ENCODE data around the gene PATL1.
A peak's percentile ranks its signal among the peaks of the same experiment; 100 is the strongest.
"Not testable (repeated sequence)": the region's sequence is repeated elsewhere in the genome, so short reads cannot be mapped to it uniquely, and the experiment has no call there.

Gene PATL1

DNA sequence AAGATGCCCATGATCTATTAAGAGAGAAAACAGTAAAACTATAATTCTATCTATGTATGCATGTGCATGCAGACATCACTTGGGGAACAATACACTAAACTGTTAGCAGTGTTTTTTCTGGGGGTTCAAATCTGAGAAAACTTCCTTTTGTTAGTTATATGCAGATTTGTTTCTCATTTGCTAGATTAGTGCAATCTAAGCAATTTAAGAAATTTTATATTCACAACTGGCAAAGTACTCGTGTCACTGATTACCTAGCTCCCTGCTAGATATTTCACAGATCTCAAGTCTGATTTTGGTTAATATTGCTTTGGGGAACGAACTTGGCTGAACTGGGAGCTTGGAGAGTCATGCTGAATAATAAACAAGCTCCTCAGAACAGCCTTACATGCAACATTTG is 38.3 kb downstream of the PATL1 start:
- Histone ChIP-seq H3K27me3 (ENCODE audit: control insufficient read depth, insufficient read depth, low read length) (no peaks in the 10 kb centered on the region), H3K36me3 (ENCODE audit: control insufficient read depth, insufficient read depth, low read length) (no peaks in the 10 kb centered on the region), H3K4me3 (ENCODE audit: low read depth, low read length) (no peak overlapping the region), H3K9me3 (ENCODE audit: control insufficient read depth, insufficient read depth, low read length) (no peaks in the 10 kb centered on the region), H3K4me1 (ENCODE audit: control insufficient read depth, insufficient read depth, low read length) (peaks cover 3% of the 10 kb centered on the region), H3K9ac (ENCODE audit: low read depth, low read length) (no peak overlapping the region)

DNA sequence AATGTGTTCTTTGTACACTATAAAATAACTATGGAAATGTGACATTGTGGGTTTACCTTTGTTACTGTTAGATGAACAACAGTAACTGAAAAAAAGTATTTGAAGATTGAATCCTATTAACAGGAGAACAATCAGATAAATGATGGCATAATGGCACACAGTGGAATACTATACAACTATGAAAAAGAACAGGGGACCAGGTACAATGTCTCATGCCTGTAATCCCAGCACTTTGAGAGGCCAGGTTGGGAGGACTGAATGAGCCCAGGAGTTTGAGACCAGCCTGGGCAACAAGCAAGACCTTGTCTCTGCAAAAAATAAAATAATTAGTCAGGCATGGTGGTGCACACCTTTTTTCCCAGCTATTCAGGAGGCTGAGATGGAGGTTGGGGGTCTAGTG is 38.8 kb downstream of the PATL1 start:
- peaks cover 3% of the 10 kb centered on the region for H3K4me1 ChIP-seq (ENCODE audit: control insufficient read depth, insufficient read depth, low read length)
- H3K4me3 ChIP-seq (ENCODE audit: low read depth, low read length) = no peak overlapping the region
- no peak overlapping the region for H3K9ac ChIP-seq (ENCODE audit: low read depth, low read length)
- no peaks in the 10 kb centered on the region for H3K9me3 ChIP-seq (ENCODE audit: control insufficient read depth, insufficient read depth, low read length)
- no peaks in the 10 kb centered on the region for H3K27me3 ChIP-seq (ENCODE audit: control insufficient read depth, insufficient read depth, low read length)
- no peaks in the 10 kb centered on the region for H3K36me3 ChIP-seq (ENCODE audit: control insufficient read depth, insufficient read depth, low read length)

DNA sequence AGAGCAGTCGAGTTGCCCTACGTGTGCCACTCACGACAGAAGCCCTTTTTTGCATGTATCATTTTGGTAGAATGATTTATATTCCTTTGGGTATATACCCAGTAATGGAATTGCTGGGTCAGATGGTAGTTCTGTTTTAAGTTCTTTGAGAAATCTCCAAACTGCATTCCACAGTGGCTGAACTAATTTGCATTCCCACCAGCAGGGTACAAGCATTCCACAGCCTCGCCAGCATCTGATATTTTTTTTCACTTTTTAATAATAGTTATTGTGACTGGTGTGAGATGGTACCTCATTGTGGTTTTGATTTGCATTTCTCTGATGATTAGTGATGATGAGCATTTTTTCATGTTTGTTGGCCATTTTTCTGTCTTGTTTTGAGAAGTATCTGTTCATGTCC is 41.9 kb downstream of the PATL1 start:
- H3K9ac ChIP-seq (ENCODE audit: low read depth, low read length); H3K4me3 ChIP-seq (ENCODE audit: low read depth, low read length); H3K36me3 ChIP-seq (ENCODE audit: control insufficient read depth, insufficient read depth, low read length): not testable (repeated sequence)

DNA sequence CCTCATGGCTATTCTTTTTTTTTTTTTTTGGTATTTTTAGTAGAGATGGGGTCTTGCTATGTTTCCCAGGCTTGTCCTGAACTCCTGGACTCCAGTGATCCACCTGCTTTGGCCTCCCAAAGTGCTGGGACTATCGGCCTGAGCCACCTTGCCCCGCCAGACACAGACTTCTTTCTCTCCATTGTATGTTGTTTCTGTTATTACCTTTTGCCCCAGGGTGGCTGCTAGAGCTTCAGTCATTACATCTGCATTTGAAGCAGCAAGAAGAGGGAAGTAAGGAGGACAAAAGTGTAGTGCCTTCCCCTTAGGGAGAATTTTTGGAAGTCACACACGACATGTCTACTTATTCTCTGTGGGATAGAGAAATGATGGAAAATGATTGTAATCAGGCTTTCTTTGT is 43.1 kb downstream of the PATL1 start:
- Histone ChIP-seq H3K4me1 (ENCODE audit: control insufficient read depth, insufficient read depth, low read length) (peaks cover 3% of the 10 kb centered on the region), H3K4me3 (ENCODE audit: low read depth, low read length) (no peak overlapping the region), H3K9ac (ENCODE audit: low read depth, low read length) (no peak overlapping the region), H3K9me3 (ENCODE audit: control insufficient read depth, insufficient read depth, low read length) (no peaks in the 10 kb centered on the region), H3K36me3 (ENCODE audit: control insufficient read depth, insufficient read depth, low read length) (no peaks in the 10 kb centered on the region), H3K27me3 (ENCODE audit: control insufficient read depth, insufficient read depth, low read length) (no peaks in the 10 kb centered on the region)

More for the DNA sequence above, 41.9 kb downstream of the PATL1 start:
- not testable (repeated sequence) for H3K27me3 ChIP-seq (ENCODE audit: control insufficient read depth, insufficient read depth, low read length); H3K4me1 ChIP-seq (ENCODE audit: control insufficient read depth, insufficient read depth, low read length); H3K9me3 ChIP-seq (ENCODE audit: control insufficient read depth, insufficient read depth, low read length)

DNA sequence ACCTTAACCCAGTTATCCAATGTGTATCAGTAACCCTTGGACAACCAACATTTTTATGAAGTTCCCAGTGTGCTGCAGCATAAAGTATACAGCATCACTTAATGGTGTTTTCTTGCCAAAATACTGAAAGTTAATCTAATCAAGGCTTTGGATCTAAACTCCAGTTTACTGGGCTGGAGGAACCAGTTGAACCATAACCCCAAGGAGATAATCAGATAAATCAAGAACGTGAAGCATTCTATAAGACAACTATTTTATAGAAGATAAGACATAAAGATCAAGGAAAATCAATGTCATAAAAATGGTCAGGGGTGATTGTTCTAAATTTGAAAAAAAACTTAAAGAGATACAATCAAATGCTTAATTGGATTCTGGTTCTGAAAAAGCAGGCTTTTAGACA is 51.0 kb downstream of the PATL1 start:
- H3K4me3 ChIP-seq (ENCODE audit: low read depth, low read length) = no peak overlapping the region
- H3K9me3 ChIP-seq (ENCODE audit: control insufficient read depth, insufficient read depth, low read length) = no peaks in the 10 kb centered on the region
- no peaks in the 10 kb centered on the region for H3K36me3 ChIP-seq (ENCODE audit: control insufficient read depth, insufficient read depth, low read length)
- H3K27me3 ChIP-seq (ENCODE audit: control insufficient read depth, insufficient read depth, low read length) = no peaks in the 10 kb centered on the region
- H3K9ac ChIP-seq (ENCODE audit: low read depth, low read length) = no peak overlapping the region
- peaks cover 7% of the 10 kb centered on the region for H3K4me1 ChIP-seq (ENCODE audit: control insufficient read depth, insufficient read depth, low read length)

DNA sequence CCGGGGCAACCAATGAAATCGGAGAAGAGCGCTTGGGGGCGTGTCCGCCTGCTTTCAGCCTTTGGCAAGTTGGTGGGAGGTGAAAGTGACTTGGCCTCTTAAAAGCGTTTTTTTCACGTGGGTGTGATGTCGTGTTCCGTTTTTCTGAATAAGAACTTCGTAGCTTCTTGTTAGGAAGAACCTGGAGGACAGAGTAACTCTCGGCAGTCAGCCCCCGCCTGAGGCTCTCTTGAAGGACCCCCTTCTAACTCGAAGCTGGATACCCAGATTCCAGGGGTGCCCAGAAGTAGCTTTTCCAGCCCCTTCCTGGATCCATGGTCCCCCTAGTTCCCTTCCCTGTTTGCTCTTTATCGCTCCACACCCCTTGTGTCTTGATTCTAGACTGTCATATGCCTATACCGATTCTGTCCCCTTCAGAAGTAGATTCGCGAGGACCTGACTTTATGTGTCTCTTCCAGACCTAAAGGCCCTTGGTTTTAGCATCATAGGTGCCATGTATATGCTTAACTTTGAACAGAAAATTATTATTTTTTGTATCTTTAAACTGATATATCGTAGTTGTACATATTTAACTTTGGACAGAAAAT is 52.3 kb downstream of the PATL1 start:
- no peaks in the 10 kb centered on the region for H3K9me3 ChIP-seq (ENCODE audit: control insufficient read depth, insufficient read depth, low read length)
- H3K27me3 ChIP-seq (ENCODE audit: control insufficient read depth, insufficient read depth, low read length) = no peaks in the 10 kb centered on the region
- H3K4me3 ChIP-seq (ENCODE audit: low read depth, low read length) = peak overlapping the region; percentile 79
- H3K9ac ChIP-seq (ENCODE audit: low read depth, low read length) = peak overlapping the region; percentile 71
- H3K36me3 ChIP-seq (ENCODE audit: control insufficient read depth, insufficient read depth, low read length) = no peaks in the 10 kb centered on the region
- H3K4me1 ChIP-seq (ENCODE audit: control insufficient read depth, insufficient read depth, low read length) = peaks cover 7% of the 10 kb centered on the region

DNA sequence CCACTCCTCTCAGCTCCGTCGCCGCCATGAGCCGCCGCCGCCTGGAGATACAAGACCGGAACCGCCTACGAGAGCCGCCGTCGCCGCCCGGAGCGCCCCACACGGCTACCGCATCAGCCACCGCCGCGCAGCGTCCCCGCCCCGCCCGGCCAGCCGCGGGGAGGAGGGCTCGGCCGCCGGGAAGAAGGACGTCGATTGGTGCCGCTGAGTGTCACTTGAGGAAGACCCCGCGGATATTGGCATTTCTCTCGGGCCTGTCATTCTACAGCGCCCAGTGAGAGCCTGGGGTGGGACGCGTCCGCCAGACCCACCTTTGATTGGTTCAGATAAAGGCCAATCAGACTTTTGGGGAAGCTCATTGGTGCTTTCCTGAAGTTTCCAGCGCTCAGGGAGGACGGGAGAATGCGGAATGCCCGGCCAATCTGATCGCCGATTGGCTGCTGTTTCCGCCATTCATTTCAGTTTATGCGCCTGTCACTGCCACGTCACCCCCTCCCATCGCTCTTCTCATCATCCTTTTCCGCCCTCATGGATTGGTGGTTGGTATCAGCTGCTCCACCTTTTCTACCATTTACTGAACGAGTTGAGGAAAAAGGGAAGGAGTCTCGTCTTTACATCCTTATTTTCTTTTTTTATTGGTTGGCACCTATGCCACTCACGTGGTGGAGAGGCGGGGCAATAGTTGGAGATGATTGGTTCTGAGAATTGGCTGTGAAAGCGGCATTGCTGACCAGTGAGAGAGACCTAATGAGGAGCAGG is 53.0 kb downstream of the PATL1 start, which contains the start of gene OSBP:
TSS of gene OSBP (minus strand) at position 138 of the 759 bp plus-strand sequence. CDS start at position 28, 110 bp downstream.
- H3K9ac ChIP-seq (ENCODE audit: low read depth, low read length) = peak within 1 kb of the TSS; percentile 78
- no peaks in the 10 kb centered on the region for H3K9me3 ChIP-seq (ENCODE audit: control insufficient read depth, insufficient read depth, low read length)
- H3K27me3 ChIP-seq (ENCODE audit: control insufficient read depth, insufficient read depth, low read length) = no peaks in the 10 kb centered on the region
- H3K36me3 ChIP-seq (ENCODE audit: control insufficient read depth, insufficient read depth, low read length) = no peaks in the 10 kb centered on the region
- H3K4me1 ChIP-seq (ENCODE audit: control insufficient read depth, insufficient read depth, low read length) = peaks cover 7% of the 10 kb centered on the region
- H3K4me3 ChIP-seq (ENCODE audit: low read depth, low read length) = peak within 1 kb of the TSS; percentile 79

DNA sequence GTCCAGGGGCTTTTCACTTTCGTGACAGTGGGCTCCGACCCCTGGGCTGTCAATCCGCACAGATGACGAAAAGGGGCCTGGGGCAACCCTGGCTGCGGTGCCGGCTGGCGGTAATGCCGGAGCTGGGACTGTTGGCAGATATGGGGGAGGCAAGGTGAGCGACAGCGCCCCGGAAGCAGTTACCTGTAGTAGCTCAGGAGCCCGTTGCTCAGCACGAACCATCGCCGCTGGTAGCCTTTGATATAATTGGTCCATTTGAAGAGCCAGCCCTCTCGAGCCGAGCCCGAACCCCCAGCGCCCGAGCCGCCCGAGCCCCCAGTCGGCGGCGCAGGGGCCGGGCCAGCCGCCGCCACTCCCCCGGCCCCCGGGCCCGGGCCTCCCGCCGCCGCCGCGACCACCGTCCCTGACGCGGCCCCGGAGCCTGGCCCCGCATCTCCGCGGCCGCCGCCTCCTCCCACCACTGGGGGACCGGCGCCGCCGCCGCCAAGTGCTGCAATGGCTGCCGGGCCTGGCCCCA is 53.7 kb downstream of the PATL1 start:
- Histone ChIP-seq H3K9me3 (ENCODE audit: control insufficient read depth, insufficient read depth, low read length) (no peaks in the 10 kb centered on the region), H3K36me3 (ENCODE audit: control insufficient read depth, insufficient read depth, low read length) (peaks cover 2% of the 10 kb centered on the region), H3K27me3 (ENCODE audit: control insufficient read depth, insufficient read depth, low read length) (no peaks in the 10 kb centered on the region), H3K4me1 (ENCODE audit: control insufficient read depth, insufficient read depth, low read length) (peaks cover 7% of the 10 kb centered on the region), H3K9ac (ENCODE audit: low read depth, low read length) (peak overlapping the region; percentile 78), H3K4me3 (ENCODE audit: low read depth, low read length) (peak overlapping the region; percentile 78)

DNA sequence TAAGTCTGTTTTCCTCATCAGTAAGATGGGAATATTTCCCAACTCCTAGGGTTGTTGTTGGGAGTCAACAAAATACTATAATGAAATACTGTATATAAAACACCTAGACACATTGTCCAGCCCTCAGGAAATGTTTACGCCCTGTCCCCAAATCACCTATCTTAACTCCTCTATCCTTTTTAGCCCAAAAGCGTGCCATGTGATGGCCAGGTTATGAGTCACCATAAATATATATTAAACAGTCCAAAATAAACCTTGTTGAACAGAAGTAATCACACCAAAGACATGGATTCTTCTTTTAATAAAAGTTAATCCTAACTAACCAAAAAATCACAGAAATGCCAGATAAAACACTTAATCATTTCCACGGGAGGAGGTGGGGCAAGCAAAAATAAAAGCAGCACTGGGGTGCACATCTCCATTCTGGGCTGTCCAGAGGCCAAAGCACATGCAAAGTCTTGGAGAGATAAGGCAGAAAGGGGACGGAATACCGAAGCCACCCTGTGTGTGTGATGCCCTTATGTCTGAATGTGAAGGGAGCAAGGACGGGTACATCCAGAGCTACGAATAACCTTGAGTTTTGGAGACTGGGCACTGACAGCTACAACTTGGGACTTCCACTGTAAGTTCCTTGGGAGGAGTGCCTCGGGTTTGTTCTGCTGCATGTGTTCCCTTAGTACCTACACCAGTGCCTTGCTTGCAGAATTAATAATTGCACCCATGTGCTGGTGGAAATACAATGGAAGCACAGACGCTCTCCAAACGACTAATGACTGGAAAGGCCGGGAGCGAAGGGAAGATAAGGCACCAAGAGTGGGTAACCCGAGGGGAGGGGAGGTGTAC is 54.3 kb downstream of the PATL1 start:
- Histone ChIP-seq H3K36me3 (ENCODE audit: control insufficient read depth, insufficient read depth, low read length) (peaks cover 4% of the 10 kb centered on the region), H3K4me3 (ENCODE audit: low read depth, low read length) (peak overlapping the region; percentile 78), H3K9ac (ENCODE audit: low read depth, low read length) (peak overlapping the region; percentile 78), H3K4me1 (ENCODE audit: control insufficient read depth, insufficient read depth, low read length) (peaks cover 7% of the 10 kb centered on the region), H3K27me3 (ENCODE audit: control insufficient read depth, insufficient read depth, low read length) (no peaks in the 10 kb centered on the region), H3K9me3 (ENCODE audit: control insufficient read depth, insufficient read depth, low read length) (no peaks in the 10 kb centered on the region)

DNA sequence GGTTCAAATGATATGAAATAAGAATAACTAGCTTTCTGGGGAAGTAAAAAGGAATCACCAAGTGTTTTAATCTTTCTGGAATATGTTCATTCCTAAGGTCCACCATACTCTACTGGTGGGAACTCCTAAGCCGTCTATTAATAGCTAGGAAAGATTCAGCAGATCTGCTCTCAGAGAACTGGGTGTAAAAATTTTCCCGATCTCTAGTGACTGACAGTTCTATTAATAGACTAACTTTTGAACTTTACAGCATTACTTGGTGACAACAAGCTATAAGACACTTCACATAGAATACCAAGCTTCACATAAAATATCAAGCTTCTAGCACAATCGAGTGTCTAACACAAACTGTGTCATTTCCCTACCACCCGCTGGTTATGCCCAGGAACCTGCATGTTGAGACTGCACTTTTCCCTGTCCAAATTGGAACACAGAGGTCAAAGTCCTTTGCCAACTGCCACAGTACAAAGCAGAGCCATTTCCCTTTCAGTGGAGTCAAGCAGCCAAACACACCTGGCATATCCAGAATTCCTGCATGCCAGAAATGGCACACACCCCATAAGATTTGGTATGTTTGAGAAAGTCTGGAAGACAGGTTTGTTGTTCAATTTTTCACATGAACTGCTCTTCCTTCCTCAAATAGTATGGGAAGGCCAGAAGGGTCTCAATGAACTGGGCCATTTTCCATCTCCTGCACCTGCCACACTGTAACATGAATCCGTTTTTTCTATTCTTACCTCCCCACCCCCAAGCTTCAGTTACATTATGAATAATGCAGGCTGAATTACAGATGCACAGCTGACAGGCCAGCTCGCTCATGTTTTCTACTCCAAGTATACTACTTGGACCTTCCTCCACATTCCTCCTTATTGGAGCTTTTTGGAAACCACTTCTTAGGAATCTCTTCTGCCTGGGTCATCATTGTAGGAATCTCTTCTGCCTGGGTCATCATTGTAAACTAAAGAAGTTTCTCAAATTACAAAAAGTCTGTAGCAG is 57.0 kb downstream of the PATL1 start:
- peaks cover 18% of the 10 kb centered on the region for H3K36me3 ChIP-seq (ENCODE audit: control insufficient read depth, insufficient read depth, low read length)
- no peak overlapping the region for H3K9ac ChIP-seq (ENCODE audit: low read depth, low read length)
- no peaks in the 10 kb centered on the region for H3K27me3 ChIP-seq (ENCODE audit: control insufficient read depth, insufficient read depth, low read length)
- no peaks in the 10 kb centered on the region for H3K9me3 ChIP-seq (ENCODE audit: control insufficient read depth, insufficient read depth, low read length)
- peaks cover 7% of the 10 kb centered on the region for H3K4me1 ChIP-seq (ENCODE audit: control insufficient read depth, insufficient read depth, low read length)
- no peak overlapping the region for H3K4me3 ChIP-seq (ENCODE audit: low read depth, low read length)

DNA sequence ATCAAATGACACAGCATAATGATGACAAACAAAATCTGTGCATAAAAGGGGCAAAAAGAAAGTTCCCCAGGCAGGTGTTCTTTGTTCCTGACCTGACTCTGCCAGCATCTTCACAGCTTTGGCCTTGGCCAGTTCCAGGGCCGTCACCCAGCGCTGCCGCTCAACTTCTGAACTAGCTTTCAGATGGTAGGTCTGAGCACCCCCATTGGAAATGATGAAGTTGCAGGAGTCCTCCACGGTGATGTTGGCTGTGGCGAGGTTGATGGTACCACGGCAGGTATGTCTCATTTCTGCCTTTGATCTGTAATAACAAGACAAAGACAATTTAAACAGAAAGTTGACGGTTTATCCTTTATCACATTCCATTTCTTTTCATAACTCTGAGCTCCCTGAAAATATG is 58.5 kb downstream of the PATL1 start:
- Histone ChIP-seq H3K4me3 (ENCODE audit: low read depth, low read length) (no peak overlapping the region), H3K36me3 (ENCODE audit: control insufficient read depth, insufficient read depth, low read length) (peaks cover 18% of the 10 kb centered on the region), H3K4me1 (ENCODE audit: control insufficient read depth, insufficient read depth, low read length) (peaks cover 7% of the 10 kb centered on the region), H3K9me3 (ENCODE audit: control insufficient read depth, insufficient read depth, low read length) (no peaks in the 10 kb centered on the region), H3K9ac (ENCODE audit: low read depth, low read length) (no peak overlapping the region), H3K27me3 (ENCODE audit: control insufficient read depth, insufficient read depth, low read length) (no peaks in the 10 kb centered on the region)
